ENCODE results near the gene PTTG1IP. TPM values are rescaled to one million over a fixed set of nuclear protein-coding genes. Genes with fewer than 3 reads are reported as not detected.

PTTG1IP gene
- total and polyA plus RNA-seq, 2 of the 13 experiments (the other 11 are each of a cell fraction or from before 2014, with no cell fraction given), result 161 to 700 TPM

GRCh38 chr21:44873356-44874239 lies at the start of gene PTTG1IP (continued):
- TF ChIP-seq, protein P1, sequence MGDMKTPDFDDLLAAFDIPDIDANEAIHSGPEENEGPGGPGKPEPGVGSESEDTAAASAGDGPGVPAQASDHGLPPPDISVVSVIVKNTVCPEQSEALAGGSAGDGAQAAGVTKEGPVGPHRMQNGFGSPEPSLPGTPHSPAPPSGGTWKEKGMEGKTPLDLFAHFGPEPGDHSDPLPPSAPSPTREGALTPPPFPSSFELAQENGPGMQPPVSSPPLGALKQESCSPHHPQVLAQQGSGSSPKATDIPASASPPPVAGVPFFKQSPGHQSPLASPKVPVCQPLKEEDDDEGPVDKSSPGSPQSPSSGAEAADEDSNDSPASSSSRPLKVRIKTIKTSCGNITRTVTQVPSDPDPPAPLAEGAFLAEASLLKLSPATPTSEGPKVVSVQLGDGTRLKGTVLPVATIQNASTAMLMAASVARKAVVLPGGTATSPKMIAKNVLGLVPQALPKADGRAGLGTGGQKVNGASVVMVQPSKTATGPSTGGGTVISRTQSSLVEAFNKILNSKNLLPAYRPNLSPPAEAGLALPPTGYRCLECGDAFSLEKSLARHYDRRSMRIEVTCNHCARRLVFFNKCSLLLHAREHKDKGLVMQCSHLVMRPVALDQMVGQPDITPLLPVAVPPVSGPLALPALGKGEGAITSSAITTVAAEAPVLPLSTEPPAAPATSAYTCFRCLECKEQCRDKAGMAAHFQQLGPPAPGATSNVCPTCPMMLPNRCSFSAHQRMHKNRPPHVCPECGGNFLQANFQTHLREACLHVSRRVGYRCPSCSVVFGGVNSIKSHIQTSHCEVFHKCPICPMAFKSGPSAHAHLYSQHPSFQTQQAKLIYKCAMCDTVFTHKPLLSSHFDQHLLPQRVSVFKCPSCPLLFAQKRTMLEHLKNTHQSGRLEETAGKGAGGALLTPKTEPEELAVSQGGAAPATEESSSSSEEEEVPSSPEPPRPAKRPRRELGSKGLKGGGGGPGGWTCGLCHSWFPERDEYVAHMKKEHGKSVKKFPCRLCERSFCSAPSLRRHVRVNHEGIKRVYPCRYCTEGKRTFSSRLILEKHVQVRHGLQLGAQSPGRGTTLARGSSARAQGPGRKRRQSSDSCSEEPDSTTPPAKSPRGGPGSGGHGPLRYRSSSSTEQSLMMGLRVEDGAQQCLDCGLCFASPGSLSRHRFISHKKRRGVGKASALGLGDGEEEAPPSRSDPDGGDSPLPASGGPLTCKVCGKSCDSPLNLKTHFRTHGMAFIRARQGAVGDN (CRISPR knock-in tag; IDR thresholded peaks at IDR 0.05), result peak; percentile 95
- peak; percentile 11; the same call in 1 of the 2 replicates for TF ChIP-seq FOXA3 (CRISPR knock-in tag; IDR thresholded peaks at IDR 0.05)
- no peak for TF ChIP-seq ZNF24 (IDR thresholded peaks at IDR 0.05)
- no peak for TF ChIP-seq XBP1 (CRISPR knock-in tag; IDR thresholded peaks at IDR 0.05)
- peak; percentile 64; the same call in 1 of the 2 replicates for TF ChIP-seq BCL3 (CRISPR knock-in tag; IDR thresholded peaks at IDR 0.05)
- no peak for TF ChIP-seq EHMT2 (IDR thresholded peaks at IDR 0.05; ENCODE audit: borderline replicate concordance, low read depth, low read length)
- TF ChIP-seq JUNB (CRISPR knock-in tag; IDR thresholded peaks at IDR 0.05; ENCODE audit: borderline replicate concordance), result no peak
- 0 out of 2 replicates have a peak, but pooled peaks have one; percentile 12 for TF ChIP-seq STAG1 (CRISPR knock-in tag; IDR thresholded peaks at IDR 0.05)
- no peak for TF ChIP-seq FOXJ3 (CRISPR knock-in tag; IDR thresholded peaks at IDR 0.05; ENCODE audit: borderline replicate concordance)
- no peak; the same call in 1 of the 2 replicates for TF ChIP-seq KMT2A (CRISPR knock-in tag; IDR thresholded peaks at IDR 0.05)
- TF ChIP-seq JUND (CRISPR knock-in tag; IDR thresholded peaks at IDR 0.05), result no peak
- TF ChIP-seq RFXANK (CRISPR knock-in tag; IDR thresholded peaks at IDR 0.05), result no peak
- TF ChIP-seq KAT7 (CRISPR knock-in tag; IDR thresholded peaks at IDR 0.05; ENCODE audit: borderline replicate concordance), result no peak
- TF ChIP-seq ZMAT5 (CRISPR knock-in tag; IDR thresholded peaks at IDR 0.05; ENCODE audit: borderline replicate concordance, low read depth), result no peak
- no peak for TF ChIP-seq ZNF644 (CRISPR knock-in tag; IDR thresholded peaks at IDR 0.05; ENCODE audit: low read depth)
- TF ChIP-seq HOXA9 (CRISPR knock-in tag; IDR thresholded peaks at IDR 0.05; ENCODE audit: borderline replicate concordance), result 0 out of 2 replicates have a peak, but pooled peaks have one; percentile 30
- no peak for TF ChIP-seq ZNF761 (CRISPR knock-in tag; conservative IDR thresholded peaks at IDR 0.05)
- no peak for TF ChIP-seq ZNF124 (CRISPR knock-in tag; IDR thresholded peaks at IDR 0.05)
- no peak for TF ChIP-seq CBX5 (CRISPR knock-in tag; IDR thresholded peaks at IDR 0.05; ENCODE audit: borderline replicate concordance)
- TF ChIP-seq, protein P2, sequence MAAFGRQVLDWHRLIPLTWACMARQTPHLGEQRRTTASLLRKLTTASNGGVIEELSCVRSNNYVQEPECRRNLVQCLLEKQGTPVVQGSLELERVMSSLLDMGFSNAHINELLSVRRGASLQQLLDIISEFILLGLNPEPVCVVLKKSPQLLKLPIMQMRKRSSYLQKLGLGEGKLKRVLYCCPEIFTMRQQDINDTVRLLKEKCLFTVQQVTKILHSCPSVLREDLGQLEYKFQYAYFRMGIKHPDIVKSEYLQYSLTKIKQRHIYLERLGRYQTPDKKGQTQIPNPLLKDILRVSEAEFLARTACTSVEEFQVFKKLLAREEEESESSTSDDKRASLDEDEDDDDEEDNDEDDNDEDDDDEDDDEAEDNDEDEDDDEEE (CRISPR knock-in tag; IDR thresholded peaks at IDR 0.05), result no peak; the same call in 1 of the 2 replicates
- no peak for TF ChIP-seq PRPF4 (IDR thresholded peaks at IDR 0.05; ENCODE audit: low read depth, low read length, poor library complexity, severe bottlenecking)

All from HepG2 (cell line).